Cardiac muscle cell (in vitro differentiated cells and primary cell): ENCODE results near the gene OTUD7B. TPM values are rescaled to one million over a fixed set of nuclear protein-coding genes. Genes with fewer than 3 reads are reported as not detected.
A peak's percentile ranks its signal among the peaks of the same experiment; 100 is the strongest.

ENCODE experiments used
- DNase-seq, 2 donors: peaks; one replicate each; pipeline versions ENCODE4 v3.0.0 to v3.0.0-alpha.2; 2010 to 2017; ENCODE audit warnings: low read depth in 1 of 2, low spot score in 1 of 2
- H3K27ac ChIP-seq: fragments of 200-600 bp; sonication (generic); 2 replicates; pipeline ENCODE4 v1.5.1; 2016
- H3K27me3 ChIP-seq: fragments of 200-600 bp; sonication (generic); 2 replicates; pipeline ENCODE4 v1.6.0; 2016; ENCODE audit warnings: control low read depth
- H3K36me3 ChIP-seq: fragments of 200-600 bp; sonication (generic); 2 replicates; pipeline ENCODE4 v1.5.1; 2016; ENCODE audit warnings: control low read depth
- H3K4me1 ChIP-seq: fragments of 200-600 bp; sonication (generic); 2 replicates; pipeline ENCODE4 v1.8.1; 2017; ENCODE audit warnings: low read depth, mild to moderate bottlenecking, mixed run types
- H3K4me3 ChIP-seq: fragments of 200-600 bp; sonication (generic); 2 replicates; pipeline ENCODE4 v1.5.1; 2016; ENCODE audit warnings: mild to moderate bottlenecking
- H3K9me3 ChIP-seq: fragments of 200-600 bp; sonication (generic); 2 replicates; pipeline ENCODE4 v1.5.1; 2017; ENCODE audit warnings: low read depth, mild to moderate bottlenecking, control low read depth
- polyA plus RNA-seq: library from polyadenylated mRNA; unstranded; fragments of >200 nt; fragmentation: Nextera tagmentation; extraction: Ambion mirVana; gene quantifications from 2 replicates; pipeline ENCODE4 v1.2.1, GENCODE V29; 2016
- total RNA-seq: library from RNA; depleted of rRNA; stranded (reverse); fragments of >200 nt; gene quantifications from 2 replicates; pipeline ENCODE4 v1.2.3, GENCODE V29; 2016
- TF ChIP-seq, protein P1 (sequence below): IDR thresholded peaks from 2 replicates; pipeline ENCODE4 v1.5.1; 2012; ENCODE audit warnings: low read depth, mild to moderate bottlenecking, low read length

OTUD7B gene
- total and polyA plus RNA-seq, 2 experiments from 2014 or later, result 3.1 to 16.4 TPM

DNA sequence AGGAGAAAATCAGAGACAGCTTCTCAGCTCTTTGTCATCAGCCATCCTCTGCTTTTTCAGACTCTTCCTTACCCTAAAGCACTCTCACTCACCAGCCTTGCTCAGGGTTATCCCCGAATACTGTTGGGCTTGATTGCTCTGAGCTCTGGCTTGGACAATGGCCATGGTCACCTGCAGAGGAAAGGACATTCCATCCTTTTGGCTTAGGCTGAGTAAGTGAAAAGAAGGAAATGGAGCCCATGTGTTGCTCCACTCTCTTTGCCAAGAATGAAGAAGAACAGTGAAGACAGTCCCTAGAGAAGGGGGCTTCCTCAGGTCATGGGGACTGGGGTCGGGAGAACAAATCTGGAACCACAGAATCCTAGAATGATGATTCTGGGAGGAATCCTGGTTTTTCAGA is 76.2 kb downstream of the OTUD7B start:
- H3K4me1 ChIP-seq, result peaks cover 18% of the 10 kb centered on the region
- H3K4me3 ChIP-seq, result no peak overlapping the region
- H3K36me3 ChIP-seq, result no peaks in the 10 kb centered on the region
- no peaks in the 10 kb centered on the region for H3K27me3 ChIP-seq
- no peaks in the 10 kb centered on the region for H3K9me3 ChIP-seq
- H3K27ac ChIP-seq, result no peak overlapping the region
- DNase-seq, result no peak
- TF ChIP-seq, protein P1, sequence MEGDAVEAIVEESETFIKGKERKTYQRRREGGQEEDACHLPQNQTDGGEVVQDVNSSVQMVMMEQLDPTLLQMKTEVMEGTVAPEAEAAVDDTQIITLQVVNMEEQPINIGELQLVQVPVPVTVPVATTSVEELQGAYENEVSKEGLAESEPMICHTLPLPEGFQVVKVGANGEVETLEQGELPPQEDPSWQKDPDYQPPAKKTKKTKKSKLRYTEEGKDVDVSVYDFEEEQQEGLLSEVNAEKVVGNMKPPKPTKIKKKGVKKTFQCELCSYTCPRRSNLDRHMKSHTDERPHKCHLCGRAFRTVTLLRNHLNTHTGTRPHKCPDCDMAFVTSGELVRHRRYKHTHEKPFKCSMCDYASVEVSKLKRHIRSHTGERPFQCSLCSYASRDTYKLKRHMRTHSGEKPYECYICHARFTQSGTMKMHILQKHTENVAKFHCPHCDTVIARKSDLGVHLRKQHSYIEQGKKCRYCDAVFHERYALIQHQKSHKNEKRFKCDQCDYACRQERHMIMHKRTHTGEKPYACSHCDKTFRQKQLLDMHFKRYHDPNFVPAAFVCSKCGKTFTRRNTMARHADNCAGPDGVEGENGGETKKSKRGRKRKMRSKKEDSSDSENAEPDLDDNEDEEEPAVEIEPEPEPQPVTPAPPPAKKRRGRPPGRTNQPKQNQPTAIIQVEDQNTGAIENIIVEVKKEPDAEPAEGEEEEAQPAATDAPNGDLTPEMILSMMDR, result no peak

DNA sequence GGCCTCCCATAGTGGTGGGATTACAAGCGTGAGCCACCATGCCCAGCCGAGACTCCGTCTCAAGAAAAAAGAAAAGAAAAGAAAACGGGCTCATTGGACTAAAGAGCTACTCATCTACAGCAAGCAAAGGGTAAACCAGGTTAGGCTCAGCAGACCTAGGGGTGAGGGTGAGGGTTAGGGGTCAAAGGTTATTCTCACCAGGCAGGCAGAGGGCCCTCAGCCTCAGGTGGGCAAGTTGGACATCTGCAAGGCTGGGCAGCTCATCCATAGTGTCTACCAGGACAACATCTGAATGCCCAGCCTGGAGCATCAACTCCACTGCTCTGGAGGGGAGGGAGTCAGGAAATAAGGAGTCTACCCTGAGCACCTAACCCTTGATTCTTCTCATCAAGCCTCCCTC is 77.3 kb downstream of the OTUD7B start:
- H3K27me3 ChIP-seq, result no peaks in the 10 kb centered on the region
- H3K27ac ChIP-seq, result no peak overlapping the region
- H3K36me3 ChIP-seq, result no peaks in the 10 kb centered on the region
- no peaks in the 10 kb centered on the region for H3K9me3 ChIP-seq
- no peak overlapping the region for H3K4me3 ChIP-seq
- TF ChIP-seq, protein P1, result no peak
- H3K4me1 ChIP-seq, result peaks cover 23% of the 10 kb centered on the region
- DNase-seq, result no peak

- H3K9me3 ChIP-seq, result no peaks in the 10 kb centered on the region
- H3K4me1 ChIP-seq, result peaks cover 18% of the 10 kb centered on the region
- H3K36me3 ChIP-seq, result no peaks in the 10 kb centered on the region
- H3K27ac ChIP-seq, result no peak overlapping the region
- TF ChIP-seq, protein P1, result no peak
- H3K4me3 ChIP-seq, result no peak overlapping the region
- no peak for DNase-seq
- no peaks in the 10 kb centered on the region for H3K27me3 ChIP-seq
Observed at GRCh38 chr1:149932474-149932873, 78.1 kb downstream of the OTUD7B start.

DNA sequence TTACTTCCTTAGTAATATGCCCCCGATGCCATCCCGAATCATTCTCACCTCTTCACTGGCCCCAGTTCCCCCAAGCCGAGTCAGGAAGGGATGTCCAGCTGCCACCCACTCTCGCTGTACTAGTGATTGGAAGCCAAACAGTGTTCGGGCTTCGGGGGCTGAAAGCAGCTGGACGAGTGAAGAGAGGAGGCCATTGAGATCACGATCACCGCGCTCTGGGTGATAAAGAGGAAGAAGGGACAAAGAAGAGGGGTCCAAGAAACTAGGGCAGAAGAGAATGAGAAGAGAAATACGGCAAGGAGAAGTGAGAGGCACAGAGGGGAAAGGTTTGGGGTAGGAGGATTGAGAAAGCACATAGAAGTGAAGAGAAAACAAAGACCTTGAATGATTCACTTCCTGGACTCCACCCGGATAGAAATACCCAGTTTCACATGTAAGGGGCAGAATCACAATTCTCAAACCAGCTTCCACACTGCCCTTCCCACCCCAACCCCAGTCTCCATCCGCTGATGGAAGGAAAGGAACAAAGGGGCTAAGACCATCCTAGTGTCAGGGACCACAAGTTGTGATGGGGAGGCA is 79.2 kb downstream of the OTUD7B start:
- no peak for DNase-seq
- H3K36me3 ChIP-seq, result no peaks in the 10 kb centered on the region
- peaks cover 13% of the 10 kb centered on the region for H3K4me1 ChIP-seq
- TF ChIP-seq, protein P1, result no peak
- H3K27me3 ChIP-seq, result no peaks in the 10 kb centered on the region
- no peak overlapping the region for H3K4me3 ChIP-seq
- no peak overlapping the region for H3K27ac ChIP-seq
- H3K9me3 ChIP-seq, result no peaks in the 10 kb centered on the region

DNA sequence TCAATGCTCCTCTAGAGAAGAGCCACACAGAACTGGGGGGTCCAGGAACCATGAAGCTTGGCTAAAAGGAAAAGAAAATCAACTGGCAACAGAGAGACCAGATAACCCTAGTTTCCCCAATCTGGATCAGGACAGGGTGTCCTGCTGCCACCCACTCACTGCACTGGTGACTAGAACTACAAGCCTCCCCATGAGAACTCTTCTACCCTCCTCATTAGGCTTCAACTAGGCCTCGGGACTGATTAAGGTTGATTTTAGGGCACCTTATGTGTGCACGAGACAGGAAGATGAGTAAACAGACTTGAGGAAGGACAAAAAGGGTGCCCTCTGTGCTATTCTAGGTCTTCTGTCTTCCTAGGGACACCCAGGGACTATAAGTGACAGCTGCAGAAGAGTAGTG is 80.7 kb downstream of the OTUD7B start:
- TF ChIP-seq, protein P1, result no peak
- Histone ChIP-seq H3K4me3 (no peak overlapping the region), H3K27me3 (no peaks in the 10 kb centered on the region), H3K9me3 (no peaks in the 10 kb centered on the region), H3K36me3 (peaks cover 11% of the 10 kb centered on the region), H3K4me1 (peaks cover 13% of the 10 kb centered on the region), H3K27ac (no peak overlapping the region)
- DNase-seq, result no peak

GRCh38 chr1:149928401-149928724 is 82.2 kb downstream of the OTUD7B start:
- no peak for DNase-seq
- peak overlapping the region; percentile 93 for H3K27ac ChIP-seq
- H3K4me1 ChIP-seq, result peaks cover 13% of the 10 kb centered on the region
- H3K36me3 ChIP-seq, result peaks cover 23% of the 10 kb centered on the region
- TF ChIP-seq, protein P1, result no peak
- no peaks in the 10 kb centered on the region for H3K27me3 ChIP-seq
- peak overlapping the region; percentile 84 for H3K4me3 ChIP-seq
- H3K9me3 ChIP-seq, result no peaks in the 10 kb centered on the region
